GM19467 (cell line): Measurements from ENCODE around the gene VGF.
A peak's percentile ranks its signal among the peaks of the same experiment; 100 is the strongest.
"Not testable (repeated sequence)": the region's sequence is repeated elsewhere in the genome, so short reads cannot be mapped to it uniquely, and the experiment has no call there.

Experiments used
- ATAC-seq: cut with Tn5 transposase; IDR thresholded peaks from one replicate; pipeline ENCODE4 v1.9.1; 2021; ENCODE audit warnings: mild to moderate bottlenecking, moderate library complexity; ENCODE audit not compliant: unreplicated experiment

VGF gene

GRCh38 chr7:101165075-101165957, at the start of gene VGF:
VGF (minus strand) TSS chr7:101165569; CDS start chr7:101164843, 726 bp downstream.
- ATAC-seq: peak; percentile 64

DNA sequence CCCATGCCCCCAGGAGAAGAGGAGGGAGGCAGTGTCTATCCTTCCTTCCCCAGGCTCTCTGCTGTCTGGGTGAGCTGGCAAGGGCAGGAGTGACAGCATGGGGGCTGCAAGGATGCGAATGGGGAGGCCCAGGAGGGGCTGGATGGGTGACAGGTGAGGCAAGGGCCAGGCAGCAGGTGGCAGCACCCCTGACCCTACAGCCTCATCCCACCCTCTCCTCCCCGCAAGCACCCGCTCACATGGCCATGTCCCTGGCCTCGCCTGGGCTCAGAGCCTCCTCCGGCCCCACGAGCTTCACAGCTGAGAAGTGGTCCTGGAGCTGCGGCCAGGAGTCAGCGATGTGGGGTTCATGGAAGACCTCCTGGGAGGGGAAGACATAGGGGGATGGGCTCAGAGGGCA, 46.6 kb upstream of the VGF start:
- no peak for ATAC-seq

DNA sequence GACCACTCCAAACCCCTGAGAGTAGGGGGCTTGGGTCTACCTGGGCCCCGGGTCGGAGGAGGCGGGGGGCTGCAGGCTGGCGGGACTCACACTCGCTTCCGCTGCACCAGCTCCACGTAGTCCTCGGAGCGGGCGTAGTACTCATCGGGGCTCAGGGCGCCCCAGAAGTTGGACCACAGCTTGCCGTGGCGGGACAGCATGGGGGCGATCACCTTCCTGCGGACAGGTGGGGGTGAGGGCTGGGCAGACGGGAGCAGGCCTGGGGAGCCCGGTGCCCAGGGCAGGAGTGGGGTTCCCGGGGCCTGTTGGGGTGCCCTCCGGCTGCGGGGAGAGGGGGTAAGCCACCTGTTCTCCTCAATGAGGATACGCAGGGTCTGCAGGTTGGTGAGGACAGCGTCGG, 46.1 kb upstream of the VGF start:
- ATAC-seq: no peak

DNA sequence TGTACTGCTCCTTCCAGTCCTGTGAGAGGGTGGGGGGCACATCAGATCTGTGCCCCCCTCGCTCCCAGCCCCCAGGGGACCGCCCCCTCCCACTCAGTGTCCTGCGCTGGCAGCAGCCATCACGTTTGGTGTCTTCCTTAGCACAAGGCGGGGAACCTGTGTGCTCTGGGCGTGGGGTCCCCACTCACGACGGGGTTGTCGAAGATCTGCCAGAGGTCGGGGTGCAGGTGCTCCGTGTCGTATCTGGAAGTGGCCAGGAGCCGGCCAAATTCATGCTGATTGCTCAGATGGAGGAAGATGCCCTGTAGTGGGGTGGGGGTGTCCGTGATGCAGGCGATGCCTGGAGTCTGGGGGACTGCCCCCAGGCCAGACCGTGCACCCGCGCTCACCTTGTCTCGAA, 44.8 kb upstream of the VGF start:
- no peak for ATAC-seq

- ATAC-seq: no peak
Observed at GRCh38 chr7:101208794-101209193, 43.4 kb upstream of the VGF start.

DNA sequence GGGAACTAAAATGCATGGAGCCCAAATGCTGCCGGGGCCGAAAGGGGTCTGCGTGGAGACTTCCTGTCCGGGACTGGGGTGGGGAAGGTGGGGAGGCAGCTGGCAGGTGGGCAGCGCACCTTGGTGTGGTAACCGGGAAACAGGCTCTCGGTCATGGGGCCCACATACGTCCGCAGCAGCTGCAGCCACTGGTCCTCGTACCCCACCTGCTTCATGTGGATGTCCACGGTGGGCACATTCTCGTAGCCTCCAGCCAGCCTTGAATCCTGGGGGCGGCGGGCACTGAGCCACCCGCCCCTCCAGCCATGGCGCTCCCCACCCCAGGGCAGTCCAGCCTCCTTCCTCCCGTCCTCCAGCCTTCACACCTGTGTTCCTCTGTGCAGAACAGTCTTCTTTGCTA, 42.1 kb upstream of the VGF start:
- ATAC-seq: no peak

DNA sequence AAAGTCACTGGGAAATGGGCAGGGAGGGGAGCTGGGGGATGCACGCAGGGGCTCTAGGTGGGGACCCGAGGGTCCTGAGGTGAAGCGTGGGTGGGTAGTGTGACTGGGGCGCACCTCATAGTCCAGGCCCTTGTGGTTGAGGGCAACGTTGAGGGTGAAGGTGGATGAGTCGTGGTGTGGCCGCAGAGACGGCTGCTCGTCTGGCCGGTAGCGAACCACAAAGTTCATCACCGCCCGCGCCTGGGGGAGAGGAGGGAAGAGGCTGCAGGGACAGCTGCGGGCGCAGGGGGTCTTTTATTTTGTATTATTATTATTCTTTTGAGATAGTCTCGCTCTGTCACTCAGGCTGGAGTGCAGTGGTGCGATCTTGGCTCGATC, 41.3 kb upstream of the VGF start:
- ATAC-seq: no peak

GRCh38 chr7:101205901-101206664, 40.7 kb upstream of the VGF start:
- no peak for ATAC-seq

GRCh38 chr7:101203740-101204738, 38.7 kb upstream of the VGF start:
- not testable (repeated sequence) for ATAC-seq

DNA sequence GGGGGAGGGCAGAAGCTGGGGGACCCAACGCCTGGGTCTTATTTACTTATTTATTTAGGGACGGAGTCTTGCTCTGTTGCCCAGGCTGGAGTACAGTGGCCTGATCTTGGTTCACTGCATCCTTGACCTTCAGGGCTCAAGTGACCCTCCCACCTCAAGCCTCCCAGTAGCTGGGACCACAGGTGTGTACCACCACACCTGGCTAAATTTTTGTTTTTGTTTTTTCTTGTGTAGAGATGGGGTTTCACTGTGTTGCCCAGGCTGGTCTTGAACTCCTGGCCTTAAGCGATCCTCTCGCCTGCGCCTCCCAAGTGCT, 37.2 kb upstream of the VGF start:
- no peak for ATAC-seq

DNA sequence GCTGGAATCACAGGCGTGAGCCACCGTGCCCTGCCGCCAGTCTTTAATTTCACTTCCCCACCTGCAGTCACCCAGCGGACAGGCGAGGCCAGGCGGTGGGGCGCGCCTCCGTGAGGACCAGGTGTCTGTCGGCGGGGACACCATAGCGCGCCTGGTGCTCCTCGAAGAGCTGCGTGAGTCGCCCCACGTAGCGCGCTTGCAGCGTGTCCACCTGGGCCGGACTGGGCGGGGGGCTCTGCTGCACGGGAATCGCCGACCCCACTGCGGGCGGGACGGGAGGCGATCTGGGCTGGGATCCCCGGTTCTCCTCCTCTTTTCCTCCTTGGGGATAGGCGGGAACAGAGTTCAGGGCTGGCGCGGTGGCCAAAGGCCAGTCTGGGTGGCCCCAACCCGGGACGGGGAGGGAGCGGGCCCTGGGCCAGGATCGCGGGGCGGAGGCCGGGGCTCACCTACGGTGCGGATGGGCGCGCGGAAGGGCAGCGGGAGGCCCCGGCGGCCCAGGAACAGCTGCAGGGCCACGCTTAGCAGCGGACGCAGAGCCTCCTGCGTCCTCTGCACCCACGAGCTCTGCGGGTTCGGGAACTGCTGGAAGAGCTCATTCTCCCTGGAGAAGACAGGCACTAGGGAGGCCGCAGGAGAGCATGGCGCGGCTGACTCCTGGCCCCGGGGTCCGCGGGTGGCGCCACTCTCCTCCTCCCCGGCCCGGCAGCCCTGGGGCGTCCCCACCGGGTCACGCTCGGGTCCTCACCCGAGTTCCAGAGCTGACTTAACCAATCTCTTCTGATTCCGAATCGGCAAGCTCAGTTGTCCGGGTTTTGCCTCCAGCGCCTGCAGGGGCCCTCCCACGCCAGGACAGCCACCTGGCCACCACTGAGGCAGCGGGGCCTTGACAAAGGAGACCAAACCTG, 36.6 kb upstream of the VGF start:
- ATAC-seq: no peak

DNA sequence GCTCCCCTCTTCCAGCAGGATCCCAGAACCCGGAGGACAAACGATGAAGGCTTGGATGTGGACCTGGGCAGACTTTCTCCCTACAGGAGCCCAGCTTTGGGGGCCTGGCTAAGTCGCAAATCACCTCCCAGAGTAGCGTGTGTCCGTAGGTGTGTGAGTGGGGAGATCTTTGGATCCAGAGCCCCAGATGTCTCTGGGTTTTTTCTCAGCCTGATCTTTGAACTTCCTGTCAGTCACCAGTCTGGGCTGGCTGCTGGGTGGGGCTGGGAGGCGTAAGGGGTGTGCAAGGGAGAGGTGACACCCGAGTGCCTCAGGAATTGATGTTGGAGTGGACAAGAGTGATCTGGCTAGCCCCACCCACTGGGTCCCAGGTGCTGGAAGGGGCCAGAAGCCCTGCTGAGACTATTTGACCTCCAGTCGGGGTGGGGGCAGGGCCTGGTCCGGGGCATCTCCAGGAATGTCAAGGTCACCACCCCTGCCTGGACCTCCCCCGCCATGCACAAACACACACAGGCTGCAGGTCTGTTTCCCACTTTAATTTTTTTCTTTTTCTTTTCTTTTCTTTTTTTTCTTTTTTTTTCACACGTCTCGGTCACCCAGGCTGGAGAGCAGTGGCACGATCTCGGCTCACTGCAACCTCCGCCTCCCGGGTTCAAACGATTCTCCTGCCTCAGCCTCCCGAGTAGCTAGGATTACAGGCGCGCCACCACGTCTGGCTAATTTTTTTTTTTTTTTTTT, 35.7 kb upstream of the VGF start, which contains the start of gene MOGAT3:
MOGAT3 (minus strand) TSS at position 175 of the 738 bp plus-strand sequence. CDS start 182 bp downstream, outside the sequence.
- no peak for ATAC-seq

- ATAC-seq: no peak
Observed at GRCh38 chr7:101200504-101200861, 35.1 kb upstream of the VGF start.

DNA sequence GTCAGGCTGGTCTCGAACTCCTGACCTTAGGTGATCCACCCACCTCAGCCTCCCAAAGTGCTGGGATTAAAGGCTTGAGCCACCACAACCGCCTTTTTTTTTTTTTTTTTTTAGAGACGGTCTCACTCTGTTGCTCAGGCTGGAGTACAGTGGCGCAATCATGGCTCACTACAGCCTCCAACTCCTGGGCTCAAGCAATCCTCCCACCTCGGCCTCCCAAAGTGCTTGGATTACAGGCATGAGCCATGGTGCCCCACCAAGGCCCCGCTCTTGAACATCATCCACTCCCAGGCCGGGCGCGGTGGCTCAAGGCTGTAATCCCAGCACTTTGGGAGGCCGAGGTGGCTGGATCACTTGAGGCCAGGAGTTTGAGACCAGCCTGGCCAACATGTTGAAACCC, 34.2 kb upstream of the VGF start:
- not testable (repeated sequence) for ATAC-seq

DNA sequence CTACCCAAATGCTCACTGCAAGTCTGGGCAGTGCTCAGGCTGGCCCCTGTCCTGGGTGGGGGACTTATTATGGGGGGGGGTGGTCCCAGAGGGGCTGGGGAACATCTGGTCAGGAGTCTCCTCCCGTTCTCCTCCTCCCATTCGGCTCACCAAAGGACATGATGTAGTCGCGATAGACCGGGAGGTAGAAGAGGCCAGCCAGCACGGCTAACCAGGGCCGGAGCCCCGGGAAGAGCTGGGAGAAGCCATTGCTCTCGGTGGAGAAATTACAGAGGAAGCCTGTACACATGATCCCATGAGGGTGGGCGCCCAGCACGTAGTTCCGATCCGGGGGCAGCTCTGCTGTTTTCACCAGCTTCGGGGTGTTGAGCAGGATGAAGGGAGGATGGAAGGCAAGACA, 33.1 kb upstream of the VGF start:
- no peak for ATAC-seq

GRCh38 chr7:101197991-101198390, 32.6 kb upstream of the VGF start:
- no peak for ATAC-seq

GRCh38 chr7:101195884-101196283, 30.5 kb upstream of the VGF start:
- ATAC-seq: no peak

- ATAC-seq: no peak
Observed at GRCh38 chr7:101189109-101189508, 23.7 kb upstream of the VGF start.

DNA sequence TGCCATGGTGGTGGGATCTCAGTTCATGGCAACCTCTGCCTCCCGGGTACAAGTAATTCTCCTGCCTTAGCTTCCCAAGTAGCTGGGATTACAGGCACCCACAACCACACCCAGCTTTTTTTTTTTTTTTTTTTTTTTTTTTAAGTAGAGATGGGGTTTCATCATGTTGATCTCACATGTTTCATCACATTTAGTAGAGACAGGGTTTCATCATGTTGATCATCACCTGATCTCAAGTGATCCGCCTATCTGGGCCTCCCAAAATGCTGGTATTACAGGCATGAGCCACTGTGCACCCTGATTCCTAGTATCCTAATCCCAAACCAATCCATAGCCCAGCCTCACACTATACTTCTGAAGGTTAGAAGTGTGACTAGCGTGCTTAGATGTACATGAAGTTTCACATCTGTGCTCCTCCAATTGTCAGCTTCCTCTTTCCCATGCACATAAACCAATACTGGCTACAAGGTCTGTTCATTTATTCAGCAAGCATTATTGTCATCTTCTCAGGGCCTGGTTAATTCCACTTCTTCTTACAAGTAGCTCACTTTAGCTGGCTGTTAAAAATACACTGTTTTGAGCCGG, 21.6 kb upstream of the VGF start:
- no peak for ATAC-seq
